HUES64 (cell line): ENCODE results near the gene RNPEPL1.
"Not testable (repeated sequence)": the region's sequence is repeated elsewhere in the genome, so short reads cannot be mapped to it uniquely, and the experiment has no call there.

Experiments used
- H3K27ac ChIP-seq: 2 replicates; pipeline ENCODE4 v1.7.0; 2013; ENCODE audit warnings: low read depth, low read length, inconsistent platforms
- H3K27me3 ChIP-seq: 2 replicates; pipeline ENCODE4 v1.6.1; 2013; ENCODE audit warnings: mild to moderate bottlenecking, low read length; ENCODE audit not compliant: insufficient read depth
- H3K36me3 ChIP-seq: 2 replicates; pipeline ENCODE4 v1.6.1; 2013; ENCODE audit warnings: mild to moderate bottlenecking, low read length; ENCODE audit not compliant: insufficient read depth
- H3K4me1 ChIP-seq: 2 replicates; pipeline ENCODE4 v1.6.1; 2013; ENCODE audit warnings: mild to moderate bottlenecking, low read length, moderate library complexity; ENCODE audit not compliant: insufficient read depth
- H3K4me3 ChIP-seq: 2 replicates; pipeline ENCODE4 v1.5.1; 2013; ENCODE audit warnings: mild to moderate bottlenecking, low read length, moderate library complexity
- H3K9ac ChIP-seq: 2 replicates; pipeline ENCODE4 v1.6.1; 2013; ENCODE audit warnings: mild to moderate bottlenecking, low read depth, low read length
- H3K9me3 ChIP-seq: 2 replicates; pipeline ENCODE4 v1.6.1; 2013; ENCODE audit warnings: low read depth, low read length; ENCODE audit not compliant: insufficient read depth
- WGBS: fragments of 150-250, 120-280 bp; methylation state at CpG from one replicate; pipeline ENCODE4 v1.1.7; 2013; ENCODE audit warnings: missing lambda C conversion rate; 5-methylcytosine and 5-hydroxymethylcytosine counted together

Gene RNPEPL1

GRCh38 chr2:240616860-240617666 is 48.8 kb downstream of the RNPEPL1 start:
- not testable (repeated sequence) for H3K36me3 ChIP-seq, H3K4me3 ChIP-seq, H3K9ac ChIP-seq, H3K4me1 ChIP-seq, H3K27me3 ChIP-seq, H3K27ac ChIP-seq
- WGBS: 82% methylated on average over 4 of the region's 5 CpGs
- H3K9me3 ChIP-seq: peaks cover 40% of the 10 kb centered on the region

GRCh38 chr2:240618776-240619175 is 50.5 kb downstream of the RNPEPL1 start:
- Histone ChIP-seq H3K4me1 (no peaks in the 10 kb centered on the region), H3K9me3 (peaks cover 40% of the 10 kb centered on the region), H3K9ac (no peak overlapping the region), H3K27me3 (no peaks in the 10 kb centered on the region), H3K4me3 (no peak overlapping the region), H3K27ac (no peak overlapping the region), H3K36me3 (no peaks in the 10 kb centered on the region)
- WGBS: 89% methylated on average over 6 of the region's 6 CpGs

DNA sequence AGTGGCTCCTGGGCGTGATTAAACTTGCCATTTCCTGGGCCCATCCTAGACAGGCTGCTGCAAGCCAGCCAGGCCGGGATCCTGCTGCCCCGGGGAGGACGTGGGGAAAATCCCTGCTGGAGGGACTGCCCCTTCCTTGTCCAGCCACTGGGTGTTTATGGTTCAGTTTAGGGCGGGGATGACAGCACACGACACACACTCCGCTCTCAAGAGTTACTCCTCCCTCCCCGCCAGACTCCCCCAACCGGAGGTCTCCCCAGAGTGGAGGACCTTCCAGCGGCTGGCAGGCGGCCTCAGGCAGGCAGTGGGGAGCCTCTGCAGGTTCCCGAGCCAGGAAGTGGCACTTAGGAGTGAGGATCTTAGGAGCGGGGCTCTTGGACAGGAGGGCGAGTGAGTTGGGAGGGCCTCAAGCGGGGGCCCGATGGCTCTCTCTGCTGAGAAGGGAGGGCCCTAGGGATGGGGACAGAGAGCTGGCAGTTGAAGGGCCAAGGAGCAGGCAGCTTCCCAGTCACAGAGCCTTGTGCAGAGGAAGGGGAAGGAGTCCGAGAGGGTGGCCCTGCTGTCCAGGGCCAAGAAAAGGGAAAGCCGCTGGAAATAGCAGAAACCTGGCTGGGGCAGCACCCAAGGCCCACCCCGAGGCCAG is 51.3 kb downstream of the RNPEPL1 start:
- H3K9me3 ChIP-seq: peaks cover 39% of the 10 kb centered on the region
- whole genome bisulfite sequencing: 84% methylated on average over 19 of the region's 19 CpGs
- no peaks in the 10 kb centered on the region for H3K4me1 ChIP-seq
- H3K4me3 ChIP-seq: no peak overlapping the region
- no peak overlapping the region for H3K27ac ChIP-seq
- H3K36me3 ChIP-seq: no peaks in the 10 kb centered on the region
- no peak overlapping the region for H3K9ac ChIP-seq
- no peaks in the 10 kb centered on the region for H3K27me3 ChIP-seq

DNA sequence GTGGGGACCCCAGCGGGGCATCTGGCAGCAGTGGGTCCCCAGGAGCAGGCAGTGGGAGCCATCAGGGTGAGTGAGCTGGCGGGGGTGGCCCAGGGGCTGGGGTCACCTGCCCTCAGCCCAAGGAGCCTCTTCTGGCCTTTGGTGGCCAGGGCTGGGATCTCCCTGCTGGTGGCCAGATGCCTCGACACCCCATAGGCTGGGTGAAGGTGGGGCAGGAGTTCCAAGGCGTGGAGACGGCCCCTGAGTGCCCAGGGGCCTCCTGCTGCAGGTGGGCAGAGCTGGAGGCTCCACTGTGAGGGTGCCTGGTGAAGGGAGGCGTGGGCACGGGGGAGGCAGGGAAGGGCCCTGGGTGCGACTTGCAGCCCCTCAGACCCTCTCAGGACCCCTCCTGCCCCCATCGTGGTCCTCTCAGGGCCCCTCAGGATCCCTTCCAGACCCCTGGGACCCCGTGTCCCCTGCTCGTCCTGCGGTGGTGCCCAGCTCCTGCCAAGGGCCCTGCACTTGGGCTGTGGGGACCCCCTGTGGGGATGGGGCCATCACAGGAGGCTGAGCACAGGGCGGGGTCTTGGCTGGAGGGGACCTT is 52.0 kb downstream of the RNPEPL1 start:
- Histone ChIP-seq H3K27me3 (no peaks in the 10 kb centered on the region), H3K9ac (no peak overlapping the region)
- 87% methylated on average over 13 of the region's 13 CpGs for WGBS

DNA sequence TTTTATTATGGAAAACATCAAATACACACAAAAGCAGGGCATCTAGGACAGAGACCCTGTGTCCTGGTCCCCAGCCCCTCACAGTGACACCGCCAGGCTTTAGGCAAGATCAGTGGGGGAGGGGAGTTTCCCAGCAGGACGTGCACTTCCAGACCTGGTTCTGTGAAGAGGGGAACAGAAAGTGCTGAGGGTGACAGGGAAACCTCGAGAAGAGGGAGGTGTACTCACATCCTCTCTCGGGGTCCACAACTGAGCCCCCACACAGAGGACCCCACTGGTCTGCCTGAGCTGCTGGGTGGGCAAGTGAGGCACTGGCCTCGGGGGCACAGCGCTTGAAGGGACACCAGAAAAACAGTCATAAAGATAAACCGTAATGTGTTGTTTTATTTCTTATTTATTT is 52.6 kb downstream of the RNPEPL1 start:
- 76% methylated on average over 6 of the region's 7 CpGs for WGBS
- Histone ChIP-seq H3K9ac (no peak overlapping the region), H3K9me3 (peaks cover 32% of the 10 kb centered on the region), H3K4me3 (no peak overlapping the region), H3K4me1 (no peaks in the 10 kb centered on the region), H3K27ac (no peak overlapping the region), H3K36me3 (no peaks in the 10 kb centered on the region), H3K27me3 (no peaks in the 10 kb centered on the region)

More for the DNA sequence above, 52.0 kb downstream of the RNPEPL1 start:
- Histone ChIP-seq H3K4me3 (no peak overlapping the region), H3K27ac (no peak overlapping the region), H3K9me3 (peaks cover 36% of the 10 kb centered on the region), H3K36me3 (no peaks in the 10 kb centered on the region), H3K4me1 (no peaks in the 10 kb centered on the region)

- no peak overlapping the region for H3K27ac ChIP-seq
- no peak overlapping the region for H3K9ac ChIP-seq
- H3K36me3 ChIP-seq: no peaks in the 10 kb centered on the region
- H3K4me1 ChIP-seq: no peaks in the 10 kb centered on the region
- H3K27me3 ChIP-seq: no peaks in the 10 kb centered on the region
- H3K9me3 ChIP-seq: peaks cover 22% of the 10 kb centered on the region
- WGBS: 93% methylated on average over 8 of the region's 9 CpGs
- no peak overlapping the region for H3K4me3 ChIP-seq
These were observed 53.8 kb downstream of the RNPEPL1 start for GRCh38 chr2:240622060-240622411.

DNA sequence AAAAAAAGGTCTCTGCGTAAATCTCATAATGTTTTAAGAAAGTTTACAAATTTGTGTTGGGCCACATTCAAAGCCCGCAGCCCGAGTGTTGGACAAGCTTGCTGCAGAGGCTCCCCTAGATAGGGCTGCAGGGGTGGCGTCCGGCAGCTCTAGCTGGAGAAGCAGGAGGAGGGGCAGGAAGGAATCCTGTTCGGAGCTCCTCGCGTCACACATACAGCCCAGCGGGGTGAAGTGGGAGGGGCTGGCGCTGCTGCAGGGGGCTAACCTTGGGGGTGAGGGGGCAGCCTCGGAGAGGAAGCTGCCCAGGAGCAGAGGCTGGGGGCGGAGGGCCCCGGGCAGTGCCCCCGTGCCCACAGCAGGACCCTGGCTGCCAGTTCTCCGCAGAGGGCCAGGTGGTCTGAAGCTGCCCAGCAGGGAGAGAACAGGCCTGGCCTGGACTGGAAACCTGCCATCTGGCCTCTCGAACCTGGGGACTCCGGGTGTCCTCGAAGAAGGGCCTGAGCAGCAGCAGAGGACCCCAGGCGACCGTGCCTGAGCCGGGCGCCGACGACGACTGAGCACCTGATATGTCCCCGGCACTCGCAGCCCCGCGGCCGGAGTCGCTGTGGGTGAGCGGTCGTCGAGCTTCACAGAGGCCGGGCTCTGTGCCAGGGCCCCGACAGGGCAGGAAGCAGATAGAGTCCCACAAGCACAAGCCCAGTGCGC is 54.4 kb downstream of the RNPEPL1 start:
- Histone ChIP-seq H3K36me3 (no peaks in the 10 kb centered on the region), H3K27me3 (no peaks in the 10 kb centered on the region), H3K27ac (no peak overlapping the region), H3K4me3 (no peak overlapping the region), H3K4me1 (no peaks in the 10 kb centered on the region), H3K9ac (no peak overlapping the region), H3K9me3 (peaks cover 16% of the 10 kb centered on the region)
- 85% methylated on average over 37 of the region's 37 CpGs for WGBS

DNA sequence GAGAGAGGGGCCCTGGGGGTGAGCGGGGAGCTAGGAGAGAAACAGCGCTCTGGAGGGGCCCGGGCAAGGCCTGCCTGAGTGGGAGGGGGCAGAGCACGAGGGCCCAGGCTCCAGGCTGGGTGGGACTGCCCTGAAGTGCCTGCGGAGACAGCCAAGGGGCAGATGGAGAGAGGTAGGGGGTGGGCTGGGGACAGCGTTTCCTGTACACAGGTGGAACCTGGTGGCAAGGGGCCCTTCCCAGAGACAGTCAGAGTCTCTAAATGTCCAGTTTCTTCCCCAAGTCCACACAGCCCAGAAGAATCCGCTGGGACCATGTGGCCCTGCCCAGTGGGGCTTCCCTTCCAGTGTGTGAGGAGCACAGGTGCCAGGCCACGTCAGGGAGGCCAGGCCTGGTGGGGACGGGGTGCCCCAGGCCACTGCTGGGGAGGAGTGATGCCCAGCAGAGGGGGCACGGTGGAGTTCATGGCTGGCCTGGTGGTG is 55.3 kb downstream of the RNPEPL1 start:
- no peaks in the 10 kb centered on the region for H3K27me3 ChIP-seq
- no peaks in the 10 kb centered on the region for H3K36me3 ChIP-seq
- 91% methylated on average over 10 of the region's 10 CpGs for WGBS
- H3K4me3 ChIP-seq: no peak overlapping the region
- H3K9me3 ChIP-seq: peaks cover 7% of the 10 kb centered on the region; the same call in 1 of the 2 replicates
- H3K27ac ChIP-seq: no peak overlapping the region
- H3K9ac ChIP-seq: no peak overlapping the region
- no peaks in the 10 kb centered on the region for H3K4me1 ChIP-seq

- Histone ChIP-seq H3K9me3 (peaks cover under 1% of the 10 kb centered on the region; the same call in 1 of the 2 replicates), H3K4me1 (no peaks in the 10 kb centered on the region), H3K36me3 (no peaks in the 10 kb centered on the region), H3K9ac (no peak overlapping the region), H3K27ac (no peak overlapping the region), H3K27me3 (no peaks in the 10 kb centered on the region), H3K4me3 (no peak overlapping the region)
- 85% methylated on average over 24 of the region's 24 CpGs for WGBS
These were observed 56.0 kb downstream of the RNPEPL1 start for GRCh38 chr2:240624011-240624949.

- 73% methylated on average over 23 of the region's 23 CpGs for WGBS
- Histone ChIP-seq H3K27me3 (no peaks in the 10 kb centered on the region), H3K9ac (no peak within 1 kb of the TSS), H3K36me3 (no peaks in the 10 kb centered on the region), H3K9me3 (no peaks in the 10 kb centered on the region), H3K4me1 (no peaks in the 10 kb centered on the region), H3K4me3 (no peak within 1 kb of the TSS), H3K27ac (no peak within 1 kb of the TSS)
These were observed 56.8 kb downstream of the RNPEPL1 start, which contains the start of gene GPR35 for GRCh38 chr2:240624950-240625621. TSS of gene GPR35 (plus strand) at chr2:240625480. CDS start at chr2:240629953, 4,473 bp downstream.
